ENCODE measurements around the gene MGAT4A.
"Not testable (repeated sequence)": the region's sequence is repeated elsewhere in the genome, so short reads cannot be mapped to it uniquely, and the experiment has no call there.

Gene MGAT4A

DNA sequence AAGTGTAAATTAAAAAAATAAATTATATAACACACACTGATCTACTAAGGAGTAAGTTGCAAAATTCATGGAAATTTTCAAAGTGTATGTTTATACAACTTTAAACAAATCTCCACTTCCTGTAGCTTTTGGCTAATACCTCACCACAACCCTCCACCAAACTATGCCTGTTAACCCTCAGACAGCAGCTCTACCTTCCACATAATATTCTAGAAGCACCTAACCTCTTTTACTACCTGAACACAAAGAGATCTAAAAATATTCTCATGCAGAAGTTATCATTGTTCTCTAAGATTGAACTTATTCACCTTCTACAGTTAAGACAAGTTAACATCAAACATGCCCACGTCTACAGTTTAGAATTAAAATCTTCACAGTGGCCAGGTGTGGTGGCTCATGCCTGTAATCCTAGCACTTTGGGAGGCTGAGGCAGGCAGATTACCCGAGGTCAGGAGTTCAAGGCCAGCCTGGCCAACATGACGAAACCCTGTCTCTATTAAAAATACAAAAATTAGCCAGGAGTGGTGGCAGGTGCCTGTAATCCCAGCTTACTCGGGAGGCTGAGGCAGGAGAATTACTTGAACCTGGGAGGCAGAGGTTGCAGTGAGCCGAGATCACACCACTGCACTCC is 2.7 kb downstream of the MGAT4A start:
- not testable (repeated sequence) for DNase-seq

DNA sequence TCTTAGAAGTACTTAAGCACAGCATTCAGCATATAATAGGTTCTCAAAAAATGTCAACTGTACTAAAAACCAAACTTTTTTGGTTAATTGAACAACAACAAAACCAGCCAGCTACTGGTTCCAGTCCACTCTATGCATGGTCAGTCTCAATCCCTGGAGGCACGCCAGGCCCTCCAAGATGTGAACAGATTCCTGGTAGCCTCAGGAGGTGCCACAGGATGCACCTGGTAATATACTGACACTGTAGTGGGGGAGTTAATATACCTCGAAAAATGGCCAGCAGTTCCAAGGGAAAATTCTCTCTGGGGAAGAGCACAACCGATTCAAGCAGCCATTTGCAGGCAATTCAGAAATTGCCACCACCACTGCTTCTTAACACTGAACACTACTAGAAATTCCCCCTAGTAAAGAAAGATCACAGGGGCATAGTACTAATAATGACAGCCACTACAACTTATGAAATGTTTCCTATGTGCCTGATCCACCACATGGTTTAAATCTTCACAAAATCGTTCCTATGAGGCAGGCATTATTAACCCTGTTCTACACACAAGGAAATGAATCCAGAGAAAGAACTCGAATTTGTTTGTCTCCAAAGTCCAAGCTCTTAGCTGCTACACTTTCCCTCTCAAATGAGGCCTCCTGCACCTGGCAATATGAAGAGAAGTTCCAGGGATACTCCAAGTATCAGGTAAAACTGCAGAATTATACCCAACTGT is 3.4 kb downstream of the MGAT4A start:
- DNase-seq = no peak

DNA sequence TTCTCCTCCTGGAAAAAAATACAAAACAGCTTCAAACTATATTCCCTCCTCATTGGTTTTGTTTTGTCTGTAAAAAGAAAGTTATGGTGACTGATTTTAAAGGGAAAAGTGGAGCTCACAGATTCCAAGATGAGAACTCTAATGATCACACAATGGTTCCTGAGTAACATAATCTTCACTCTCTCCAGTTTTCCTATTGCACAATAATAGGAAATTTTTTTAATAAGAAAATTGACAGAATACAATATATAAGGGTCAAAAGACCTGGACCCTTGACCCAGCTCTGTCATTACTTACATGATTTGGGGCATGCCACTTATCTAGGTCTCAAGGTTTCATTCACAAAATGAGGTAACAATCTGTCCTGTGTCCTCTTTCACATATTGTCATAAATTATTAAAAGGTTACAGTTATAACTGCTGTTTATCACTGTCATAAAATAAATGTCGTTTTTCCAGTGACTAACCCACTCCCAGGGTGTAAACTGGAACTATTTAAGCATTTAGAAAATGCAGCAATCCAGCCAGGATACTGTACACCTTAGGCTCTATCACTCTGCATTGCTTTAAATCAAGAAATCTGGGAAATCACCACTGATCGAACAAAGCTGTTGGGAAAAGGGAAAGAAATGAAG is 4.1 kb downstream of the MGAT4A start:
- no peak for DNase-seq

DNA sequence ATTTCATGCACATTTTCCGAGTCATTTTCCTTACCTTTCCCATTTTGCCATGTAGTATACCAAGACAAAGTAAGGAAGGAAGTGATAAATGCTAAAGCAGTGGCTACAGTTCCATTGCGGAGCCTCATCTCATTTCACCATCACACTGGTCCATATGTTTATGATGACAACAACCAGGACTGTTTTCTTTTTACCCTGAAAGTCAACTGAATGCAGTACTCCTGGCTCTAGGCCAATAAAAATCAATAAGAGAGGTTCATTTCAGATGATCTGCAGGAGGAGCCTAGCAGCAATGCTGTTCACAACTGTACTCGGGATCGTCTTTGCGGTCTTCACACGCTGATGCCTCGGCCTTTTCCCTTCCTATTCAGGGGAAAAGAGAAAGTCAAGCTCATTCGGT is 4.7 kb downstream of the MGAT4A start:
- no peak for DNase-seq

DNA sequence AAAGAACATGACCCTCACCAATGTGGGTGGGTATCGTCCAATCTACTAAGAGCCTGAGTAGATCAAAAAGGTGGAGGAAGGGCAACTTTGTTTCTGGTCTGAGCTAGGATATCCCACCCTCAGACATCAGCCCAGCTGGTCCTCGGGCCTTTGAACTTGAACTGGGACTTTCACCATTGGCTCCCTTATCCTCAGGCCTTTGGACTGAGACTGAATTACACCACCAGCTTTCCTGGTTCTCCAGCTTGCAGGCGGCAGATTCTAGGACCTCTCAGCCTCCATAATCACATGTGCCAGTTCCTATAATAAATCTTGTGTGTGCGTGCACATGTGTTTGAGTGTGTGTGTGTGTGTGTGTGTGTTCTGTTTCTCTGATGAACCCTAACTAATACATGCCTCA is 10.6 kb downstream of the MGAT4A start:
- no peak for DNase-seq

DNA sequence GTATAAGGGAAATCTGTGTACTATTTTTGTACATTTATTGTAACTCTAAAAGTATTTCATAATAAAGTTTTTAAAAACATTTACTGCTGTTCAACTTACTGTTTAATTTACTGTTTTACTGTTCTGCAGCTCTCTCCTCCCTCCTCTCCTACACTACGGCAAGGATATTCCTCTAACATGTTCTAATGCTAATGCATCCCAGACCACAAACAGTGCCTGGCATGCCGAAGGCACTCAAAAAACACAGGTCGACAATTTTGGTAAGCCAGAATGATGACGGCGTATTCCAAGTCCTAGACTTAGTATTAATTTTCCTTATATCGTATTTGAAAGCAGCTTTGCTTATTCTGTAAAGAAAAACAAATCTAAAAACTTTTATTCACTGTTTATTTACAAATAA is 13.3 kb downstream of the MGAT4A start:
- no peak for DNase-seq

DNA sequence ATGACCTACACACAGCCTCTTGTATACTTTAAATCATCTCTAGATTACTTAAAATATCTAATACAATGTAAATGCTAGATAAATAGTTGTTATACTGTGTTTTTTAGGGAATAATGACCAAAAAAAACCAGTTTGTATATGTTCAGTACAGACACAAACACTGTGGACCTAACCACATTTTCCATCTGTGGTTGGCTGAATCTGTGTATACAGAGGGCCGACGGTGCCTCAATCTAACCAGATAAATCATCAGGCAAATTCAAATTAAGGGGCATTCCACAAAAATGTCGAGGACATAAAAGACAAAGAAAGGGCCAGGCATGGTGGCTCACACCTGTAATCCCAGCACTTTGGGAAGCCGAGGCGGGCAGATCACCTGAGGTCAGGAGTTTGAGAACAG is 14.1 kb downstream of the MGAT4A start:
- no peak for DNase-seq

DNA sequence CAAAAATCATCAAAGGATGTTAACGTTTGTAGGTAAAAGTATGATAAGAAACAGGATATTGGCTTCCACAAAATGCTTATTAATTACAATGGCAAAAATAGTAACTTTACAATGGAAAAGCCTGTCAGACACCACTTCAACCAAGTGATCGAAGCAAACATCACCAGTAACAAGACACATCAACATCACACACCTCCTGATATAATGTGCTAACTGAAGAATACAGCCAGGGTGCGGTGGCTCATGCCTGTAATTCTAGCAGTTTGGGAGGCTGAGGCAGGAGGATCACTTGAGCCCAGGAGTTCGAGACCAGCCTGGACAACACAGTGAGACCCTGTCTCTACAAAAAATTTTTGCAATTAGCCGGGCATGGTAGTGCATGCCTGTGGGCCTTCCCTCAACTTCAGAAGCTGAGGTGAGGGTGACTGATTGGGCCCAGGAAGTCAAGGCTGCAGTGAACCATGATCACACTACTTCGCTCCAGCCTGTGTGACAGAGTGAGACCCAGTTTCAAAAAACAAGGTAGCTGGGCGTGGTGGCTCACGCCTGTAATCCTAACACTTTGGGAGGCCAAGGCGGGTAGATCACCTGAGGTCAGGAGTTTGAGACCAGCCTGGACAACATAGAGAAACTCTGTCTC is 15.0 kb downstream of the MGAT4A start:
- no peak for DNase-seq

DNA sequence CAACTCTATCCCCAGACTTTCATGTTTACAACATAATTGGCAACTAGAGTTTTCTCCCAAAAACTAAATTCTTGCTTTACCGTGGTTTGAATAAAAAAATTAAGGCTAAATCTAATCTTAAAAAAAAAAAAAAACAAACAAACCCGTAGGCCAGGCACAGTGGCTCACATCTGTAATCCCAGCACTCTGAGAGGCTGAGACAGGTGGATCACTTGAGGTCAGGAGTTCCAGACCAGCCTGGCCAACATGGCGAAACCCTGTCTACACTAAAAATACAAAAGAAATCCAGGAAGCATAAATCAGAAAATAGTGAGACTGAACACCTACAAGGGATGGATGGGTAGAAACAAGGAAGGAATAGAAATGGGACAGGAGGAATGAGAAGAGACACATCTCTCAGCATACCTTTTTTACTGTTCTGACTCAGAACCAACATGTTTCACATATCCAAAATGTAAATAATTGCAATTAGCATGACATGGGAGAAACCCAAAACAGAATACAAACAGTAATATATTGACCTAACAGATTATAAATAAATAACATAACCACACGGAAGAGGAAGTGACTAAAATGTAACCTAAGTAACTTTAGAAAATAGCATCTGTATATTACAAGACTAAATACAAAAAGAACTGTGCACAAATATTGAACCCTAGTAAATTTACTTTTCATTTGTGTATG is 17.5 kb downstream of the MGAT4A start:
- no peak for DNase-seq

DNA sequence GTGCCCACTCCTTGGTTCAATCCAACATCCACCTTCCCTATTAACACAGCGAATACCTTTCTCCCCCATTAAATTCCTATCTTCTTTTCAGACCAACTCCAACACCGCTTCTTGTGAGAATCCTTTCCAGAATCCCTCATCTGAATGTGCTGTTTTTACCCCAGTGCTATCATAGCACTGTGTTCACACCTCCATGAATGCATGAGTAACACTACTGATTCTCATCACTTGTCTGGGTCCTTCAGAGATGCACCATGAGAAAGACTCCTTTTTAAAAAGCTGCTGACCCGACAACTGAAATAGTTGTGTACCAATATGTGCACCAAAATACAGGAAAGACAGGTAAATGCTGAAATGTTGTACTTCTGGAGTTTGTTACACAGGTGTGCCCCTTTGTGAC is 18.8 kb downstream of the MGAT4A start:
- no peak for DNase-seq

DNA sequence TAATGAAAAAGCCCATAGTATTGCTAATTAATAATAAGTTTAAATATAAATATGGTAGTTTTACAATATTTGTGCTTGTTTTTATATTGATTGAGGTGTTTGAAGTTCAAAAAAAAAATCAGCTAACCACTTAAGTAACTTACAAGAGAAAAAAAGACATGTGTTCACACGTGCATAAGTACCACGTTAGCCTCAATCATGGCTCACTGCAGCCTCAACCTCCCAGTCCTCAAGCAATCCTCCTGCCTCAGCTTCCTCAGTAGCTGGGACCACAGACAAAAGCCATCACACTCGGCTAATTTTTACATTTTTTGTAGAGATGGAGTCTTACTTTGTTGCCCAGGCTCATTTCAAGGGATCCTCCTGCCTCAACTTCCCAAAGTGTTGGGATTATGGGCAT is 19.4 kb downstream of the MGAT4A start:
- no peak for DNase-seq

DNA sequence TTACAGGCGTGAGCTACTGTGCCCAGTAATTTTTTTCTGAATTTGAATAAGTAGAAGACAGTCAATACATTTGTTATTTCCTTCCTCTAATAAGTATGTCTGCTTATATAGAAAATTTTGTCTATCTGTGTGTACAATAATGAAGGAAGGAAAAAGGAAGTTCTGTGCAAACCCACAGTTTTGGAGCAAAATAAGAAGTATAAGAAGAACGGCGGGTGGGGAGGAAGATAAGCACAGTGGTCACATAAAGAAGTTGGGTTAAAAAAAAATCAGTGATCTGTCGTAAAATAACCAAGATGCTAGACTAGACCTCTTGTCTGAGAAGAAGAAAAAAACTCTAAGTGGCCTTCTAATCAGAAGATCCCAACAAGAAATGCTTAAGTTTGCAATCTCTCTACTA is 20.2 kb downstream of the MGAT4A start:
- no peak for DNase-seq

DNA sequence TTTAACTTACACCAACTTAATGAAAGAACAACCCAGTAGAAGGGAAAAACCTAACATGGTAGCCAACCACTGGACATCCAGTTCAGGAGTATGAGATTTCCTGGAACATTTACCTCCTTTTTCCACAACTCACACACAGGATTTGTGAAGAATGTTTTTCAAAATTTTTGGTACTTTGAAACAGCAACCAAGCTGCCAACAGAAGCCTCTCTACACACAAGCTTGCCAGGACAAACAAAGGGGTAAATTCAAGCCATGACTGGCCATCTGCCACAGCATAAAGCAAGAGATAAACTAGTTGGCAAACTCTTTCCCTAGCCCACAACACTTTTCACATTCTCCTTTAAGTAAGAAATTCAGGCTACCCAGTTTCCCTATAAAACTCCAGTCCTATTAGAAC is 21.4 kb downstream of the MGAT4A start:
- no peak for DNase-seq

DNA sequence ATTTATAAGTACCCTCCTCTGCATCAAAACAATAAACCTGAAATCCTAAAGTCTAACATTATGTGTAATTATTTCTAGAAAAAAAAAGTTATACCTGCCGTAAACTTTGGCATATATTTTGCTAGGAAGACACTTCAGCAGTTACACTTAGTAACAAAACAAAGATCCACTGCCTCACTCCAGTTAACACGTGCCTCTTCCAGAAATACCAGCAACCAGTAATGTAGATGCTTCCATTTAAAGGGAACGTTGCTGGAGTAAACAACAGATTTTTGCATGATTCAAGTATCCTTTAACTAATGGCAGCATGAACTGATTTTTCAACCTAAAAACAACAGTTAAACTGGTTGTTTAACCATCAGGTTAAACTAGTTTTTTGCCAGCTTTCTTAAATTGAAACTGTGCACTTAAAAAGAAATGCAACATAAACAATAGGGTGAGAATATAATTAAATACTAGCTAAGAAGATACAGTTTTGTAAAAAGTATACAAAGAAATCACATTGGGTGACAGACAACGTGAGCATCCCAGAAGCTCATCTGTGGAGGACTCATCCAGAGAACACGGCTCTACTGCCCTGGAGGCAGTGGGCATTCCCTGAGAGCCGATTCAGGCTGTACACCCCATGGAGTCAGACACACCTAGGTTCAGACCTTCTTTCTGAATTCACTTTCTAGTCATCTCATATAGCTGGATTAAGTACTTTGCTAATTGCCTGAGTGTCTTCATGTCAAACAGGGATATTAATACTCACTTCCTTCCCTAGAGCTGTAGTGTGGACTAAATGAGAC is 22.3 kb downstream of the MGAT4A start:
- no peak for DNase-seq

DNA sequence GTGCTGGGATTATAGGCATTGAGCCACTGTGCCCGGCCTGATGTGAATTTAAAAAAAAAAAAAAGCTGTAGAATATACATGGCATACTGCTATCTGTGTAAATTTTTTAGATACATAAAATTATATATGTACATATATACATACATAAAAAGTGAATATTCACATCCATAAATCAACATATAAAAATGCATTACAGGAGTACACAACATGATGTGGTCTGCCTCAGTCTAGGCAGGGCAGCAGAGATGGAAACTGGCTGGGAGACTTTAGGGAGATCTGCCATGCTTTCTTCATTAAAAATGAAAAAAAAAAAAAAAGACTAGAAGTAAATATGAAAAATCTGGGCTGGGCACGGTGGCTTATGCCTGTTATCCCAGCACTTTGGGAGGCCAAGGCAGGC is 24.3 kb downstream of the MGAT4A start:
- DNase-seq = no peak

DNA sequence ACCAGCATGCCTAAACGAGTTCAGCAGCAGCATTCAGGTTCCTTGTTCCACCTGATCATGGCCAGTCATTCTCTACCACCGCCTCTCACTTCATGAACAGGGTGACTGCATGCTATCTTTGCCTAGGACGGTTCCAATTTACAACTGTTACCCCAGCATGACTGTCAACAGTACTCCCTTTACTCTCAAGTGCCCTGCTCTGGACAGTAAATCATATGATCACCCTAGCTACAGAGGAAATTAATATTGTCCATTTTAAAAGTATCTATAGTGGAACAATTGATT is 25.7 kb downstream of the MGAT4A start:
- DNase-seq = no peak

DNA sequence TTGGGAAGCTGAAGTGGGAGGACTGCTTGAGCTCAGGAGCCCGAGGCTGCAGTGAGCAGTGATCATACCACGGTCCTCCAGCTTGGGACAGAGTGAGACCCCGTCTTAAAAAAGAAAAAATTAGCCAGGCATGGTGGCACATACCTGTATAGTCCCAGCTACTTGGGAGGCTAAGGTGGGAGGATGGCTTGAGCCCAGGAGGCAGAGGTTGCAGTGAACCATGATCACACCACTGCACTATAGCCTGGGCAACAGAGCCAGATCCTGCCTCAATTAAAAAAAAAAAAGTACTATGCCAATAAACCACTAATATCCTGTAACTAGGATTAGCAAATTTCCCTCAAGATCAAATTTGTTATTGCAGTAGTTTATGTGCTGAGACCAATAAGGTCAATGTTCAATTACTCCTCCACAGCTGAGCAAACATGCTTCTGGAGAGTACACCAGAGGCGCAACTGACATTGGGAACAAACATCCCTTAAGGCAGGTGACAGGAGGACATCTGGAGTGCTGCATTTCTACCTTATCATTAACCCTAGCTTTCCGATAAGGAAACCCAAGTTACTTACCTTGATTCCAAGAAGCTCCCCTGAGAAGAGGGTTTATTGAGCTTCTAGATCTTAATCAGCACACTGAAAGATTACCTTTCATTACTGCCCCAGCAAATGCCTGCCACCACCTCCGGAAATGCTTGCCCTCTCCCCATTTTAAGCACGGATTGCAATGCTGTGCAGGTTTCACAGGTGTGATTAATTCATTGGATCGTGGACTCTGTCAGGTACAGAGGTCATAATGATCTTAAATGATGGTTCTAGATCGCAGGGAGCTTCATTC is 26.2 kb downstream of the MGAT4A start:
- no peak for DNase-seq

DNA sequence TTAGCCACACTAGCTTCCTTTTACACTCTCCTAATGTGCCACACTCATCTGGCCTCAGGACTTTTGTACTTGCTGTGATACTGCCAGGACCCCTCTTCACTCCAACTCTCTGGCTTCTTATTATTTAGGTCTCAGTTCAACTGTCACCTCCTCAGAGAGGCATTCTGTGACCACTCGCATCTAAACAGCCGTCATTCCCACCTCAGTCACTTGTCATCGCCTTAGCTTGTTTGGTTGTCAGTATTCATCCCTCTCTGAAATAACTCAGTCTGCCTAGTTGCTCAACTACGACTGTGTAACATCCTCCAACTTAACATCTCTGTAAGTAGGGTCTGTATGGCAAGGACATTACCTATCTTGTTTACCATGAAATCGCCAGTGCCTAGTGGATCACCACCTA is 27.2 kb downstream of the MGAT4A start:
- no peak for DNase-seq

DNA sequence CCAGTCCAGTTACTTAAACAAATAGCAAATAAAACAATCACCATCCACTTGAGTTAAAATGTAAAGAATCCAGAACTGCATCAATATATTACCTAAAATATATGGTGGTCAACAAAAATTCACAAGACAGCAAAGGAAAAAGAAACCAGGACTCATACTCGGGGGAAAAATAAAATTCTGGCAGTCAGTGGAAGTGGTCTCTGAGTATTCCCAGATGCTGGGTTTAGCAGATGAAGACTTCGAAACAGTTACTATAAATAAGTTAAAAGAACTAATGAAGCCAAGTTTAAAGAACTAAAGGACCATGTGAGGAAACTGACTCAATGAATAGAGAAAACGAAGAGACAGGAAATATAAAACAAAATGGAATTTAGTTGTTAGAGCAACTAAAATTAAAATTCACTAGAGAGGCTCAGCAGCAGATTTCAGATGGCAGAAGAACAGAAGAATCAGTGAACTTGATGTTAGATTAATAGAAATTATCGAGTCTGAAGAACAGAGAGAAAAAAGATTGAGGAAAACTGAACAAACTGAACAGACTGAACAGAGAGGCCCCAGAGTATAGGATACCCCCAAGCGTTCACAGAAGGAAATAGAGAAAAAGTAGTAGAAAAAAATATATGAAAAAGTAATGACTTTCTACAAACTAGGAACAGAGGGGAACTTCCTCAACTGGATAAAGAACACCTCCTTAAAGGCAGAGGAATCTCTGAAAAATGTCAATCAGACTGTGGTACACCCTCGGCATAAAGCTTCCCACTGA is 27.9 kb downstream of the MGAT4A start:
- no peak for DNase-seq

DNA sequence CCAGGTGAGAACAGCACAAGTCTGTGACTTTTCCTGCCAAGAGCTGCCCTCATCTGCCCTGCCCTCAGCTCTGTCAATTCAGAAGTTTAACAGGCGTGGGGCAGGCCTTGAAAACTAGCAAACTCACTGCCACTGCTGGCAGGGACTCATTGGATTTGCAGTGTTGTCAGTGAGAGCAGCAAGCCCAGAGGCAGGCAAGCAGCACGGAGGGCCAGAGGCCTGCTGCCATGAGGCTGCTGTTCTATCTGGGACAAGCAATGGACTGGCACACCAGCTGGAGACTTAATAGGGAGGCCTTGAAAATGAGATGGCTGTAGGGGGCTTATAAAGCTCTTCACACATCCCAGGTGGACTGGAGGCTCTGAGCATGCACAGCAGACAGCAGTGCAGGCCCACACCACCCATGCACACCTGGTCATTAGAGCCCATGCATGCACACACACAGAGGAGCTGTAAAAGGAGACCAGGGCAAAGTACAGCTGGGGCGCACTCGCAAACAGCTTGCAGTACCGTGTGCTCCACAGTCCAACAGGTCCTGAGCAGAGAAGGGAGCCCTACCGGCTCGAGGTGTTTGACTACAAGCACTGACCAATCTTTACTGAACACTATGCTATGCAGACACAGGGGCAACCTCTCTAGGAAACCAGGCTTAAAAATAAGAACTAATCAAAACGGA is 28.7 kb downstream of the MGAT4A start:
- DNase-seq = no peak

DNA sequence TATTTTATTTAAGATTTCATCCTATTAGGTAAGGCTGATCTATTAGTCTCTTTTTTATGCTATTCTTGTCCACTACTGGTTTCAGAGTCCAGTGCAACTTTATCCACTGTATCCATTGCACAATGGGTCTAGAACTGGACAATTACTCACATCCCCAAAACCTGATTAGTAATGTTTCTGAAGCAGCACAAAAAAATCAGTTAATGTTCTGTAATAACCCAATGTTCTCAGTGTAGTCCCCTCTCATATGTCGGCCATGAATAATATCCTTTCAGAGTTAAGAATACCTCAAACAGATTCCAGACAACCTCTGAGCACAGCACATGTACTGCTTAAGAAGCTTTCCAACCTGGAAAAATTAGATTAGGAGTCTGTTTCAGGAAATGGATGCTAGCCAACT is 29.7 kb downstream of the MGAT4A start:
- no peak for DNase-seq

All from stimulated activated CD4-positive, alpha-beta T cell treated with anti-CD3 and anti-CD28 coated beads, Interleukin-4, amount 100 ng/mL, for 1 hour (primary cell).